ENCODE results near the gene DMD.

Gene DMD

GRCh38 chrX:33133320-33133719 is 78.0 kb downstream of the DMD start:
- TF ChIP-seq, protein P1, sequence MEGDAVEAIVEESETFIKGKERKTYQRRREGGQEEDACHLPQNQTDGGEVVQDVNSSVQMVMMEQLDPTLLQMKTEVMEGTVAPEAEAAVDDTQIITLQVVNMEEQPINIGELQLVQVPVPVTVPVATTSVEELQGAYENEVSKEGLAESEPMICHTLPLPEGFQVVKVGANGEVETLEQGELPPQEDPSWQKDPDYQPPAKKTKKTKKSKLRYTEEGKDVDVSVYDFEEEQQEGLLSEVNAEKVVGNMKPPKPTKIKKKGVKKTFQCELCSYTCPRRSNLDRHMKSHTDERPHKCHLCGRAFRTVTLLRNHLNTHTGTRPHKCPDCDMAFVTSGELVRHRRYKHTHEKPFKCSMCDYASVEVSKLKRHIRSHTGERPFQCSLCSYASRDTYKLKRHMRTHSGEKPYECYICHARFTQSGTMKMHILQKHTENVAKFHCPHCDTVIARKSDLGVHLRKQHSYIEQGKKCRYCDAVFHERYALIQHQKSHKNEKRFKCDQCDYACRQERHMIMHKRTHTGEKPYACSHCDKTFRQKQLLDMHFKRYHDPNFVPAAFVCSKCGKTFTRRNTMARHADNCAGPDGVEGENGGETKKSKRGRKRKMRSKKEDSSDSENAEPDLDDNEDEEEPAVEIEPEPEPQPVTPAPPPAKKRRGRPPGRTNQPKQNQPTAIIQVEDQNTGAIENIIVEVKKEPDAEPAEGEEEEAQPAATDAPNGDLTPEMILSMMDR (IDR thresholded peaks at IDR 0.05; ENCODE audit: low read depth, low read length, missing control alignments): no peak
- no peak for DNase-seq (ENCODE audit: low read depth)
- H3K4me3 ChIP-seq (ENCODE audit: low read depth, low read length): no peak overlapping the region

DNA sequence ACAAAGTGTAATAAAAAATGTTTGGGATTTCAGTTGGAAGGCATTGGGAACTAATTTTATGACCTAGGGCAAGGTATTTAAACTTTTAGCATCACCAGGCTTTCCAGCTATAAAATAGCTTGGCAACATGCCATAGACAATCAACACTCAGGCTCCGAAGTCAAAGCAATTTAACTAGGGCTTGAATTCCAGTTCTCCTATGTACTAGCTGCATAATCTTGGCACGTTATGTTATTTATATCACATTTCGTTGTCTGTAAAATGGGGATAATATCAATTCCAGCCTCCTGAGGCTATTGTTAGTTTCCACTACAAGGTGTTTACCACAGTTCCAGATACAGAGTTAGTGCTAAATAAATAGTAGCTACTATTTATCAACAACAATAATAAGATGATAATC is 78.8 kb downstream of the DMD start:
- TF ChIP-seq, protein P1 (IDR thresholded peaks at IDR 0.05; ENCODE audit: low read depth, low read length, missing control alignments): no peak
- no peak overlapping the region for H3K4me3 ChIP-seq (ENCODE audit: low read depth, low read length)
- DNase-seq (ENCODE audit: low read depth): no peak

DNA sequence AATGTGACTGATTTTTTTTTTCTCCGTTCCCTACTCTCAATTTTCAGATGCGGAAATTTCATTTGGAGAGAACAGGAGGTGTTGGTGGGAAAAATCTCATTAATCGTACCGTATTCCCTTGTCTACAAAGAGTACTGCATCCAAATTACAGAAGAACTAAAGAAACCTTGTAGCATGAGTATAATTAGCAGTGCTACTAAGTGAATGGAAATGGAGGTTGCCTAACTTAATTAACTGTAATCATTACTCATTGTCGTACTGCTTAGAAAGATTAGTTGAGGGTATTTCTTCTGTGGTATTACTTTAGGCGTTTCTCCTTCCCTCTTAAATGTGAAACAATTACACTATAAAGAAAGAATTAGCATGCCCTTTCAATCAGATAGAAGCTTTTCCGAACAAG is 81.7 kb downstream of the DMD start:
- H3K4me3 ChIP-seq (ENCODE audit: low read depth, low read length): no peak overlapping the region
- no peak for DNase-seq (ENCODE audit: low read depth)
- TF ChIP-seq, protein P1 (IDR thresholded peaks at IDR 0.05; ENCODE audit: low read depth, low read length, missing control alignments): no peak

GRCh38 chrX:33128048-33128805 is 83.1 kb downstream of the DMD start:
- DNase-seq (ENCODE audit: low read depth): no peak
- H3K4me3 ChIP-seq (ENCODE audit: low read depth, low read length): no peak overlapping the region
- TF ChIP-seq, protein P1 (IDR thresholded peaks at IDR 0.05; ENCODE audit: low read depth, low read length, missing control alignments): no peak

GRCh38 chrX:33126469-33126868 is 84.9 kb downstream of the DMD start:
- H3K4me3 ChIP-seq (ENCODE audit: low read depth, low read length): no peak overlapping the region
- TF ChIP-seq, protein P1 (IDR thresholded peaks at IDR 0.05; ENCODE audit: low read depth, low read length, missing control alignments): no peak
- DNase-seq (ENCODE audit: low read depth): no peak

DNA sequence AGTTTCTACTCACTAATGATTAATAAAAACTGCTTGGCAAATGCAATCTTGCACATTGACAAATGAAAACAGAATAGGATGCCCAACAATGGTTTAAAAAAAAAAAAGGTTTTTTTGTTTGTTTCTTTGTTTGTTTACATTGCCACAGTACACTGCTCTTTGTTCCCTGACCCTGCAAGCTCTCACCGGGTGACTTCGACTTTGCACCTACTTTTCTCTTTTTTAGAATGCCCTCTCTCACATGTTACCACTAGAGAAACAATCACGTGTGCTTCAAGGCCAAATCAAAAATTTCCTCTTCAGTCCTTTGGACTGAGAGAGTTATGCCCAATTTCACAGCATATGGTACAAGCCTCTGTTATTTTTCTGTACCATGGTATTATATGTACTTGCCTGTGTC is 101.5 kb downstream of the DMD start:
- TF ChIP-seq, protein P1 (IDR thresholded peaks at IDR 0.05; ENCODE audit: low read depth, low read length, missing control alignments): no peak
- no peak for DNase-seq (ENCODE audit: low read depth)
- H3K4me3 ChIP-seq (ENCODE audit: low read depth, low read length): no peak overlapping the region

DNA sequence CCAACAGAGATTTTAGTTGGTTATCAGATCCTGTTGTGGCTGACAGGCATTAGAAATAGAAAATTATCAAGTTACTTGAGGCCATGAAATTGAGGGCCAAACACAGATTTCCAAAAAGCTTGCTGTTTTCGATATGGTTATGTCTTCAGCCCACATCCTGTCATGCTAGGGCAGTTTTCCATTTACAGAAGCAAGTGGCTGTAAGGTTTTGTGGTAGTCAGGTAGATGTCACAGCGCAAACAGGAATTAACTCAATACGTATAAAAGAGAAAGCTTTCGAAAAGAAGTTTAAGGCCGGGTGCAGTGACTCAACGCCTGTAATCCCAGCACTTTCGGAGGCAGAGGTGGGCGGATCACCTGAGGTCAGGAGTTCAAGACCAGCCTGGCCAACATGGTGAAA is 104.6 kb downstream of the DMD start:
- no peak for DNase-seq (ENCODE audit: low read depth)
- H3K4me3 ChIP-seq (ENCODE audit: low read depth, low read length): no peak overlapping the region
- TF ChIP-seq, protein P1 (IDR thresholded peaks at IDR 0.05; ENCODE audit: low read depth, low read length, missing control alignments): no peak

All from GM12864 (cell line).